Measurements from ENCODE around the gene TCTN3.
A peak's percentile ranks its signal among the peaks of the same experiment; 100 is the strongest.

Gene TCTN3

DNA sequence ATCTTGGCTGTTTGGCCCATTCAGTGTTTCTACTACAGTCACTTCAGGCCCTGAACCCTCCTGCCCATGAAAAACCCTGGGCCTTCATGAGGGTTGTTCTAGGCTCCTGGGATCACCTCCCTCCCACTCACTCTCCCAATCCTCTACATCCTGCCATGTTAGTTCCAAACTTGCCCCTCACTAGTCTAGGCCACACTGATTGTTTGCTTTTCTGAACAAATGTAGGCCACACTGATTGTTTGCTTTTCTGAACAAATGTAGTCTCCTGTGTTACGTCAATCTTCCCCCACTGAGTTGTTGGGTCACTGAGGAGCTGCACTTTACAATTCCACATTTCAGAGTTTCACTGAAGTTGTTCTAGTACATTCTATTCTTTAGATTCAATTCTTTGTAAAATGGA lies 31.9 kb downstream of the TCTN3 start:
- Histone ChIP-seq H3K36me3 (ENCODE audit: insufficient read depth, insufficient read length, low read length) (peaks cover 22% of the 10 kb centered on the region), H3K4me3 (ENCODE audit: insufficient read length, low read depth) (no peak overlapping the region), H3K4me1 (ENCODE audit: insufficient read depth, insufficient read length) (no peaks in the 10 kb centered on the region), H3K9me3 (ENCODE audit: insufficient read depth, low read length) (no peaks in the 10 kb centered on the region; the same call in 1 of the 2 replicates), H3K27me3 (ENCODE audit: insufficient read depth, insufficient read length) (peaks cover 4% of the 10 kb centered on the region), H3K9ac (ENCODE audit: insufficient read length, low read depth) (no peak overlapping the region)
- DNase-seq (ENCODE audit: low read depth, low spot score), result no peak
- TF ChIP-seq SUZ12 (IDR thresholded peaks at IDR 0.05; ENCODE audit: extremely low read depth, insufficient read depth, insufficient read length) (no peak), ZNF274 (IDR thresholded peaks at IDR 0.05; ENCODE audit: low read depth, low read length) (no peak), YY1 (IDR thresholded peaks at IDR 0.05; ENCODE audit: insufficient read depth, insufficient read length) (no peak)

DNA sequence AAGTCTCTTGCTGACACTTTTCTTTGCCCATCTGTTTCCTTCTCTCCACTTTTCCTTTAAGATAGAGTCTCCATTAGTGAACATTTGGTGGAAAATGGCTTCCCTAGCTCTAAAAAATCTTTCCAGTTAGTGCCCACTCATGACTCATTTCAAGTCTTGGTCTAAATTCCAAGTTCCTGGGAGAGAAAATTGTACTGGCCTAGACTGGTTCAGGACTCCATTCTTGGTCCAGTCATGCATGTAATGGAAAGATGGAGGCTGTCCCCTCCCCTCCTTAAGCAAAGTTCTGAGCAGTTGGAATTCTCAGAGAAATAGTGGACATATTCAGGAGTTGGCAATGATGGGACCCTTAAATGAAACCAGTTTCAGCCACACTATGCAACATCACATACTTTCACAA lies 33.4 kb downstream of the TCTN3 start:
- H3K9ac ChIP-seq (ENCODE audit: insufficient read length, low read depth), result no peak overlapping the region
- H3K36me3 ChIP-seq (ENCODE audit: insufficient read depth, insufficient read length, low read length), result peaks cover 17% of the 10 kb centered on the region
- no peak for TF ChIP-seq ZNF274 (IDR thresholded peaks at IDR 0.05; ENCODE audit: low read depth, low read length)
- TF ChIP-seq SUZ12 (IDR thresholded peaks at IDR 0.05; ENCODE audit: extremely low read depth, insufficient read depth, insufficient read length), result no peak
- TF ChIP-seq YY1 (IDR thresholded peaks at IDR 0.05; ENCODE audit: insufficient read depth, insufficient read length), result no peak
- H3K27me3 ChIP-seq (ENCODE audit: insufficient read depth, insufficient read length), result peaks cover 4% of the 10 kb centered on the region
- no peak overlapping the region for H3K4me3 ChIP-seq (ENCODE audit: insufficient read length, low read depth)
- H3K9me3 ChIP-seq (ENCODE audit: insufficient read depth, low read length), result no peaks in the 10 kb centered on the region; the same call in 1 of the 2 replicates
- H3K4me1 ChIP-seq (ENCODE audit: insufficient read depth, insufficient read length), result no peaks in the 10 kb centered on the region
- no peak for DNase-seq (ENCODE audit: low read depth, low spot score)

DNA sequence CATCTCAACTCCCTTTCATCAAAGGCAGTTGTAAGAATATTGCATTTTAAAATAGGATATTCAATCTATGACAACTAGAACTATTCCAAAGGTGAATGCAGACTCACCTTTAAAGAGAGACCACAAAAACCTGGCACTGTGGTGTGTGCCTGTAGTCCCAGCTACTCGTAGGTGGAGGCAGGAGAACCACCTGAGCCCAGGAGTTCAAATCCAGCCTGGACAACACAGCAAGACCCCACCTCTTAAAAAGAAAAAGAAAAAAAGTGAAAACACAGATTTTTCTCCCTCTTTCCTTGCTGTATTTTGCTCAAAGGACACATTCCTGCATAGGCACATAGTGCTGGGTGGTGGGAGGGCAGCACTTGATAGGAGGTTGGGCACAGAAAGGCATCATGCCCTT lies 36.5 kb downstream of the TCTN3 start:
- Histone ChIP-seq H3K4me1 (ENCODE audit: insufficient read depth, insufficient read length) (no peaks in the 10 kb centered on the region), H3K9ac (ENCODE audit: insufficient read length, low read depth) (no peak overlapping the region), H3K27me3 (ENCODE audit: insufficient read depth, insufficient read length) (peaks cover 4% of the 10 kb centered on the region), H3K4me3 (ENCODE audit: insufficient read length, low read depth) (no peak overlapping the region), H3K9me3 (ENCODE audit: insufficient read depth, low read length) (no peaks in the 10 kb centered on the region; the same call in 1 of the 2 replicates), H3K36me3 (ENCODE audit: insufficient read depth, insufficient read length, low read length) (peaks cover 14% of the 10 kb centered on the region)
- DNase-seq (ENCODE audit: low read depth, low spot score), result no peak
- TF ChIP-seq SUZ12 (IDR thresholded peaks at IDR 0.05; ENCODE audit: extremely low read depth, insufficient read depth, insufficient read length) (no peak), YY1 (IDR thresholded peaks at IDR 0.05; ENCODE audit: insufficient read depth, insufficient read length) (no peak), ZNF274 (IDR thresholded peaks at IDR 0.05; ENCODE audit: low read depth, low read length) (no peak)

DNA sequence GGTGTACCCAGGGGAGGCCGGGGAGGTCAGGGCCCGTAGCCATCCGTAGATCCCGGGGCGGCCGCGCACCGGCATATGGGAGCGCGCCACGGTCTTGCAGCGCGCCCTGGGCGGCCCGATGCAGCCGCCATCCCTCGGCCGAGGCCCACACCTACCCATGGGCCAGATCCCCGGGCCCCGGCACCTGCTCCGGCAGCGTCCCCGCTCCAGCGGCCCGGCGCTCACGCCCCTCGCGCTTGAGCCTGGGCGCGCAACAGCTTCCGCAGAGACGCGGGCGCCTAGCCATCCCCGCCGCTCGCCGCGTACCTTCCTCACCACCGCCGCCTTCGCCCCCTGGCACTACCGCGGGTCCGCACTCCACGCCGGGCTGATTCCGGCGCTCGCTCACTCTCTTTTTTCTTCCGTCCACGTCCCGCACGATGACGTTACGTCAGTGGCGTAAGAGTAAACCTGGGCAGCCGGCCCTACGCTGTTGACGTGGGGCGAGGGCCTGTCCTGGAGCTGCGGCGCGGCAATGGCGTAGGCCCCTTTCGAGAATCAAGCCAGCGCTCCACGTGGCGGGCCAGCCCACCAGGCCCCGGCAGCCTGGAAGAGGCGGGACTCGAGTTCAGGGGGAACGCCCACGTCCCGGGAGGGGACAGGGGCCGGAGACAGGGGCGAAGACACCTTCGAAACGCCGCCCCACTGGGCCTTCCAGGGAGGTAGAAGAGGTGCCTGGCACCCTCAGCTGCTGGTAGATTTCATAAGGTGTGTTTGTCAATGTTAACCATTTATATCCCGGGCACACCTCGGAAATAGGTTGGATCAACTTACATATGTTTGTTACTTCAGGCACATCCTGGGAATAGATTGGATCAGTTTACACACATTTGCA lies 37.2 kb downstream of the TCTN3 start, which contains the start of gene ALDH18A1:
Gene ALDH18A1, minus strand, starts transcription at position 421 of the 874 bp plus-strand sequence. CDS start 3,334 bp downstream, outside the sequence.
- no peak for TF ChIP-seq YY1 (IDR thresholded peaks at IDR 0.05; ENCODE audit: insufficient read depth, insufficient read length)
- no peak for TF ChIP-seq SUZ12 (IDR thresholded peaks at IDR 0.05; ENCODE audit: extremely low read depth, insufficient read depth, insufficient read length)
- TF ChIP-seq ZNF274 (IDR thresholded peaks at IDR 0.05; ENCODE audit: low read depth, low read length), result no peak
- Histone ChIP-seq H3K4me1 (ENCODE audit: insufficient read depth, insufficient read length) (no peaks in the 10 kb centered on the region), H3K9ac (ENCODE audit: insufficient read length, low read depth) (peak within 1 kb of the TSS; percentile 88), H3K36me3 (ENCODE audit: insufficient read depth, insufficient read length, low read length) (peaks cover 21% of the 10 kb centered on the region), H3K4me3 (ENCODE audit: insufficient read length, low read depth) (peak within 1 kb of the TSS; percentile 74), H3K27me3 (ENCODE audit: insufficient read depth, insufficient read length) (peaks cover 4% of the 10 kb centered on the region), H3K9me3 (ENCODE audit: insufficient read depth, low read length) (peaks cover 6% of the 10 kb centered on the region; the same call in 1 of the 2 replicates)
- DNase-seq (ENCODE audit: low read depth, low spot score), result peak; percentile 61

DNA sequence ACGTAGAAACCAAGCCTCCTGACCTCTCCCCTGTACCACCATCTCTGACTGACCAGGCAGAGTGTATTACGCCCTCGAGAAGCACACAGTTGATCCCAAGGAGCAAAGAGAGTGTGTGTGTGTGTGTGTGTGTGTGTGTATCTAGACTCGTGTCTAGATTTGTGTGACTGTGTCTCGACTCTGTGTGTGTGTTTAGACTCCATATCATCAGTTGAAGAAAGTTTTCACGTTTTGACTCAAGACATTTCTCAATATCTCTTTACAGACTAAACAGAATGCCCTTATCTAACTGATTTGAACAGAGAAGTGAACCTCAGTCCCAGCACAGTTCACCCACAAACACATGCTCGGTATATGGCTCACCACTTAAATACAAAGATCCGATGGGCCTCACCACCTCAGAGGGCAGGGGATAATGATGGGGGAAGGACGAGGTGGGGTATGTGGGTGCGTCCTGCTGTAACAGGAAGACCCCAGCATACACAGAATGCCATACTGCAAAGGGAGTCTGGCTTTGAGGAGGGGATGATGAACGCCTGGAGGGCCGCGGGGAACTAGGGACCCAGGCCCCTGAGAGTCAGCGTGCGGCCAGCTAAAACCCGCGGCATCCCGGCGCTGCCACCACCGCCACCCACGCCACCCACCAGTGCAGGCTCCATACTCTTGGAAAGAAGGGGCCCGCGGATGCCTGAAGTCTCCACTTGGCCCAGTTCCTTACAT lies 38.0 kb downstream of the TCTN3 start:
- Histone ChIP-seq H3K27me3 (ENCODE audit: insufficient read depth, insufficient read length) (peaks cover 4% of the 10 kb centered on the region), H3K9ac (ENCODE audit: insufficient read length, low read depth) (peak overlapping the region; percentile 88), H3K4me3 (ENCODE audit: insufficient read length, low read depth) (peak overlapping the region; percentile 74), H3K36me3 (ENCODE audit: insufficient read depth, insufficient read length, low read length) (peaks cover 27% of the 10 kb centered on the region), H3K9me3 (ENCODE audit: insufficient read depth, low read length) (peaks cover 10% of the 10 kb centered on the region; the same call in 1 of the 2 replicates), H3K4me1 (ENCODE audit: insufficient read depth, insufficient read length) (no peaks in the 10 kb centered on the region)
- TF ChIP-seq SUZ12 (IDR thresholded peaks at IDR 0.05; ENCODE audit: extremely low read depth, insufficient read depth, insufficient read length), result no peak
- TF ChIP-seq ZNF274 (IDR thresholded peaks at IDR 0.05; ENCODE audit: low read depth, low read length), result no peak
- no peak for TF ChIP-seq YY1 (IDR thresholded peaks at IDR 0.05; ENCODE audit: insufficient read depth, insufficient read length)
- DNase-seq (ENCODE audit: low read depth, low spot score), result no peak

DNA sequence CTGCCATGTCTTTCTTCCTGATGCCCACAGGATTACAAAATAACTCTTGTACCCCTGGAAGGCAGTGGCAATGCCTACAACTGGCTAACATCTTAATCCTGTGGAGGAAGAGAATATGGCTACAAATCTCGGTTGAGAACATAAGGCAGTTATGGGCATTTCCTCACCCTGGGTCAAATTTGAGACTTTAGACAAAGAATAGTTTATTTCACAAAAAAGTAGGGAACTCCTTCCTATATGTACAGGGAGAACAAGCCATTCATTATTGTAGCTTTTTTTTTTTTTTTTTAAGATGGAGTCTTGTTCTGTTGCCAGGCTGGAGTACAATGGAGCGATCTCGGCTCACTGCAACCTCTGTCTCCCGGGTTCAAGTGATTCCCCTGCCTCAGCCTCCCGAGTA lies 39.8 kb downstream of the TCTN3 start:
- Histone ChIP-seq H3K9ac (ENCODE audit: insufficient read length, low read depth) (no peak overlapping the region), H3K27me3 (ENCODE audit: insufficient read depth, insufficient read length) (peaks cover 4% of the 10 kb centered on the region), H3K4me3 (ENCODE audit: insufficient read length, low read depth) (no peak overlapping the region), H3K4me1 (ENCODE audit: insufficient read depth, insufficient read length) (no peaks in the 10 kb centered on the region), H3K36me3 (ENCODE audit: insufficient read depth, insufficient read length, low read length) (peaks cover 38% of the 10 kb centered on the region), H3K9me3 (ENCODE audit: insufficient read depth, low read length) (peaks cover 10% of the 10 kb centered on the region; the same call in 1 of the 2 replicates)
- TF ChIP-seq SUZ12 (IDR thresholded peaks at IDR 0.05; ENCODE audit: extremely low read depth, insufficient read depth, insufficient read length) (no peak), ZNF274 (IDR thresholded peaks at IDR 0.05; ENCODE audit: low read depth, low read length) (no peak), YY1 (IDR thresholded peaks at IDR 0.05; ENCODE audit: insufficient read depth, insufficient read length) (no peak)
- DNase-seq (ENCODE audit: low read depth, low spot score), result no peak
